Neural cell (in vitro differentiated cells): Measurements from ENCODE around the gene ARGLU1. TPM values are rescaled to one million over a fixed set of nuclear protein-coding genes. Genes with fewer than 3 reads are reported as not detected.

ENCODE experiments used
- H2AFZ ChIP-seq: fragments of 200-600, 300-800 bp; sonication (generic), shearing (Covaris generic); 2 replicates; pipeline ENCODE4 v1.6.0; 2014; ENCODE audit warnings: low read depth, mild to moderate bottlenecking, antibody characterized with exemption, low read length, moderate library complexity
- H3F3A ChIP-seq: fragments of 200-600 bp; shearing (Covaris generic); 2 replicates; pipeline ENCODE4 v1.6.1; 2016; ENCODE audit warnings: mild to moderate bottlenecking, moderate library complexity, mixed read lengths, antibody characterized with exemption, low read length; ENCODE audit not compliant: insufficient read depth, poor library complexity, severe bottlenecking
- H3K27ac ChIP-seq: fragments of 200-600, 300-800 bp; sonication (generic), shearing (Covaris generic); 2 replicates; pipeline ENCODE4 v1.5.1; 2014; ENCODE audit warnings: mild to moderate bottlenecking, low read length, moderate library complexity
- H3K27me3 ChIP-seq: fragments of 300-800, 200-600 bp; sonication (generic), shearing (Covaris generic); 2 replicates; pipeline ENCODE4 v1.6.0; 2014; ENCODE audit warnings: mild to moderate bottlenecking, low read depth, low read length, moderate library complexity; ENCODE audit not compliant: insufficient read depth
- H3K36me3 ChIP-seq: fragments of 300-800, 200-600 bp; sonication (generic), shearing (Covaris generic); 2 replicates; pipeline ENCODE4 v1.5.1; 2014; ENCODE audit warnings: mild to moderate bottlenecking, antibody characterized with exemption, low read length, moderate library complexity; ENCODE audit not compliant: insufficient read depth
- H3K4me2 ChIP-seq: fragments of 300-800, 200-600 bp; sonication (generic), shearing (Covaris generic); 2 replicates; pipeline ENCODE4 v1.6.0; 2014; ENCODE audit warnings: mild to moderate bottlenecking, low read length
- H3K4me3 ChIP-seq: fragments of 300-800, 200-600 bp; sonication (generic), shearing (Covaris generic); 2 replicates; pipeline ENCODE4 v1.5.1; 2014; ENCODE audit warnings: mild to moderate bottlenecking, low read length, moderate library complexity
- H3K79me2 ChIP-seq: fragments of 200-600 bp; shearing (Covaris generic); replicated peaks from 2 replicates; pipeline ENCODE4 v1.6.0; 2014; ENCODE audit warnings: mild to moderate bottlenecking, low read length, moderate library complexity; ENCODE audit not compliant: insufficient read depth
- H3K9ac ChIP-seq: fragments of 300-800, 200-600 bp; sonication (generic), shearing (Covaris generic); 2 replicates; pipeline ENCODE4 v1.6.1; 2016; ENCODE audit warnings: mild to moderate bottlenecking, low read length, mixed read lengths
- H3K9me2 ChIP-seq: fragments of 200-600 bp; shearing (Covaris generic); 2 replicates; pipeline ENCODE4 v1.6.1; 2016; ENCODE audit warnings: mild to moderate bottlenecking, low read length, mixed read lengths; ENCODE audit not compliant: insufficient read depth
- H3K9me3 ChIP-seq: fragments of 200-600, 300-800 bp; sonication (generic), shearing (Covaris generic); 2 replicates; pipeline ENCODE4 v1.6.1; 2016; ENCODE audit warnings: mild to moderate bottlenecking, mixed run types, low read length, moderate library complexity, mixed read lengths
- H4K20me1 ChIP-seq: fragments of 200-600 bp; shearing (Covaris generic); 2 replicates; pipeline ENCODE4 v1.6.1; 2016; ENCODE audit warnings: mild to moderate bottlenecking, mixed run types; ENCODE audit not compliant: insufficient read depth
- EP300 ChIP-seq: fragments of 450-650 bp; conservative IDR thresholded peaks from 2 replicates; pipeline ENCODE4 v1.6.1; 2014; ENCODE audit warnings: antibody characterized with exemption, mild to moderate bottlenecking, moderate library complexity; ENCODE audit not compliant: poor library complexity, severe bottlenecking
- EZH2 ChIP-seq: fragments of 200-600, 300-800 bp; shearing (Covaris generic), sonication (generic); IDR thresholded peaks from 2 replicates; pipeline ENCODE4 v1.6.1; 2014; ENCODE audit warnings: antibody characterized with exemption, low read length, borderline replicate concordance, mild to moderate bottlenecking; ENCODE audit not compliant: insufficient read depth, poor library complexity, severe bottlenecking
- MXI1 ChIP-seq: fragments of 450-650 bp; conservative IDR thresholded peaks from 2 replicates; pipeline ENCODE4 v1.6.1; 2014; ENCODE audit warnings: antibody characterized with exemption, mild to moderate bottlenecking; ENCODE audit not compliant: poor library complexity, severe bottlenecking
- POLR2AphosphoS5 ChIP-seq: IDR thresholded peaks from 2 replicates; pipeline ENCODE4 v1.6.1; 2012
- RAD21 ChIP-seq: fragments of 450-650 bp; conservative IDR thresholded peaks from 2 replicates; pipeline ENCODE4 v1.6.1; 2014; ENCODE audit warnings: antibody characterized with exemption, mild to moderate bottlenecking, moderate library complexity
- REST ChIP-seq: IDR thresholded peaks from 2 replicates; pipeline ENCODE4 v1.6.1; 2012; ENCODE audit warnings: borderline replicate concordance
- SMC3 ChIP-seq: fragments of 450-650 bp; conservative IDR thresholded peaks from 2 replicates; pipeline ENCODE4 v1.6.1; 2014; ENCODE audit warnings: antibody characterized with exemption, mild to moderate bottlenecking, moderate library complexity; ENCODE audit not compliant: poor library complexity
- TAF1 ChIP-seq: IDR thresholded peaks from 2 replicates; pipeline ENCODE4 v1.6.1; 2012; ENCODE audit warnings: low read depth
- polyA plus RNA-seq: library from polyadenylated mRNA; depleted of rRNA; stranded (reverse); fragments of >200 nt; gene quantifications from 2 replicates; pipeline ENCODE4 v1.2.3, GENCODE V29; 2014
- TF ChIP-seq, protein P1 (sequence below): fragments of 450-650 bp; IDR thresholded peaks from 2 replicates; pipeline ENCODE4 v1.5.1; 2014; ENCODE audit warnings: antibody characterized with exemption, mild to moderate bottlenecking, moderate library complexity; ENCODE audit not compliant: poor library complexity, severe bottlenecking

Gene ARGLU1
- polyA plus RNA-seq, 1 donor from 2014 or later, result 967 TPM

DNA sequence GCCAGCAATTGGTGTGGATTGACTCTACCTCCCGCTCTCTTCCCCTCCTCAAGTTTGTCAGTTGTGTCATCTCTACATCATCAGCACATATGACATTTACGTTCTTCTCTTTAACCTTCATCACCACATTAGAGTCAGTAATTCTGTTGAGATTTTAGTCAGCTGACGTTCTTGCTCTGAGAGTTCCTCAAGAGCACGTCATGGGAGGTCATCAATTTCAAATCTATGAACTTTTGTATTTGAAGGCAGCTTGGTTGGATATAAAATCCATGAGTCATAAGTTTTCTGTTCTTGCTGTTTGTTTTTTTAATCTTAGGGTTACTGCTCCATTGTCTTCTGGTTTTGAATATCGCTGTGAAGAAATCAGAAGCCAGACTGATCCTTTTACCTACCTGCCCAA is 21.8 kb upstream of the ARGLU1 start:
- no peaks in the 10 kb centered on the region for H3K9me3 ChIP-seq
- no peaks in the 10 kb centered on the region for H4K20me1 ChIP-seq
- no peaks in the 10 kb centered on the region for H3K9me2 ChIP-seq
- no peaks in the 10 kb centered on the region for H3K36me3 ChIP-seq
- H3K27me3 ChIP-seq, result no peaks in the 10 kb centered on the region
- H3K4me3 ChIP-seq, result no peak overlapping the region
- H3K27ac ChIP-seq, result no peak overlapping the region
- H3K9ac ChIP-seq, result no peak overlapping the region
- TF ChIP-seq TAF1, result no peak
- no peak for TF ChIP-seq MXI1
- TF ChIP-seq EP300, result no peak
- TF ChIP-seq EZH2, result no peak
- no peak for TF ChIP-seq RAD21
- TF ChIP-seq REST, result no peak
- TF ChIP-seq, protein P1, sequence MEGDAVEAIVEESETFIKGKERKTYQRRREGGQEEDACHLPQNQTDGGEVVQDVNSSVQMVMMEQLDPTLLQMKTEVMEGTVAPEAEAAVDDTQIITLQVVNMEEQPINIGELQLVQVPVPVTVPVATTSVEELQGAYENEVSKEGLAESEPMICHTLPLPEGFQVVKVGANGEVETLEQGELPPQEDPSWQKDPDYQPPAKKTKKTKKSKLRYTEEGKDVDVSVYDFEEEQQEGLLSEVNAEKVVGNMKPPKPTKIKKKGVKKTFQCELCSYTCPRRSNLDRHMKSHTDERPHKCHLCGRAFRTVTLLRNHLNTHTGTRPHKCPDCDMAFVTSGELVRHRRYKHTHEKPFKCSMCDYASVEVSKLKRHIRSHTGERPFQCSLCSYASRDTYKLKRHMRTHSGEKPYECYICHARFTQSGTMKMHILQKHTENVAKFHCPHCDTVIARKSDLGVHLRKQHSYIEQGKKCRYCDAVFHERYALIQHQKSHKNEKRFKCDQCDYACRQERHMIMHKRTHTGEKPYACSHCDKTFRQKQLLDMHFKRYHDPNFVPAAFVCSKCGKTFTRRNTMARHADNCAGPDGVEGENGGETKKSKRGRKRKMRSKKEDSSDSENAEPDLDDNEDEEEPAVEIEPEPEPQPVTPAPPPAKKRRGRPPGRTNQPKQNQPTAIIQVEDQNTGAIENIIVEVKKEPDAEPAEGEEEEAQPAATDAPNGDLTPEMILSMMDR, result no peak
- no peak for TF ChIP-seq SMC3
- no peak for TF ChIP-seq POLR2AphosphoS5
- H3F3A ChIP-seq, result no peaks in the 10 kb centered on the region
- H3K79me2 ChIP-seq, result no peaks in the 10 kb centered on the region
- no peak overlapping the region for H2AFZ ChIP-seq
- no peak overlapping the region for H3K4me2 ChIP-seq

- H3K79me2 ChIP-seq, result no peaks in the 10 kb centered on the region
- no peaks in the 10 kb centered on the region for H3K27me3 ChIP-seq
These were observed 20.4 kb upstream of the ARGLU1 start for GRCh38 chr13:106588367-106588766.

More at GRCh38 chr13:106588367-106588766, 20.4 kb upstream of the ARGLU1 start:
- no peak overlapping the region for H3K9ac ChIP-seq
- H3K4me3 ChIP-seq, result no peak overlapping the region
- H3K27ac ChIP-seq, result no peak overlapping the region
- no peak overlapping the region for H3K4me2 ChIP-seq
- no peaks in the 10 kb centered on the region for H4K20me1 ChIP-seq
- H3K9me2 ChIP-seq, result no peaks in the 10 kb centered on the region
- no peak overlapping the region for H2AFZ ChIP-seq
- H3K36me3 ChIP-seq, result no peaks in the 10 kb centered on the region
- no peak for TF ChIP-seq EP300
- no peak for TF ChIP-seq REST
- no peak for TF ChIP-seq MXI1
- TF ChIP-seq, protein P1, result no peak
- no peak for TF ChIP-seq SMC3
- no peak for TF ChIP-seq TAF1
- no peak for TF ChIP-seq EZH2
- no peak for TF ChIP-seq RAD21
- no peak for TF ChIP-seq POLR2AphosphoS5
- H3F3A ChIP-seq, result no peaks in the 10 kb centered on the region
- no peaks in the 10 kb centered on the region for H3K9me3 ChIP-seq
